PC-9 (cell line): ENCODE data around the gene SUV39H1. TPM values are rescaled to one million over a fixed set of nuclear protein-coding genes. Genes with fewer than 3 reads are reported as not detected.
"Not testable (repeated sequence)": the region's sequence is repeated elsewhere in the genome, so short reads cannot be mapped to it uniquely, and the experiment has no call there.

Experiments used
- BruUV-seq: library from RNA; stranded (reverse); fragments of 400-500 nt; replicated peaks from 2 replicates; lab custom pipeline; 2021; lab: Mats Ljungman, UMichigan
- CTCF ChIA-PET: fragments of 300-600 bp; sonication (Branson Sonifier 250); formaldehyde crosslinking; loops from one replicate; lab custom pipeline; 2022; ENCODE audit warnings: antibody characterized with exemption; lab: Charles Lee
- POLR2A ChIA-PET: fragments of 300-600 bp; sonication (Branson Sonifier 250); formaldehyde crosslinking; loops from one replicate; lab custom pipeline; 2022; ENCODE audit warnings: antibody characterized with exemption; ENCODE audit not compliant: unreplicated experiment; lab: Charles Lee
- DNase-seq, 2 experiments: peaks; one replicate each; pipeline versions ENCODE4 v3.0.0 to v3.0.0-alpha.2; 2015 to 2022; ENCODE audit warnings: mixed read lengths in 1 of 2
- H2AFZ ChIP-seq: fragments of 200-600 bp; sonication (generic); 2 replicates; pipeline ENCODE4 v1.8.1; 2017; ENCODE audit warnings: antibody characterized with exemption
- H3F3A ChIP-seq: fragments of 200-600 bp; sonication (generic); 2 replicates; pipeline ENCODE4 v1.8.1; 2017; ENCODE audit warnings: antibody characterized with exemption, mild to moderate bottlenecking, low read depth; ENCODE audit not compliant: insufficient read depth
- H3K27ac ChIP-seq: fragments of 200-600 bp; sonication (generic); 2 replicates; pipeline ENCODE4 v1.6.1; 2016; ENCODE audit warnings: mixed run types
- H3K27me3 ChIP-seq: fragments of 200-600 bp; sonication (generic); 2 replicates; pipeline ENCODE4 v1.6.1; 2016; ENCODE audit warnings: low read depth, mixed run types; ENCODE audit not compliant: insufficient read depth
- H3K36me3 ChIP-seq: fragments of 200-600 bp; sonication (generic); 2 replicates; pipeline ENCODE4 v1.6.1; 2016; ENCODE audit warnings: low read depth, mixed run types
- H3K4me1 ChIP-seq: fragments of 200-600 bp; sonication (generic); replicated peaks from 2 replicates; pipeline ENCODE4 v1.6.1; 2016; ENCODE audit warnings: mixed run types; ENCODE audit not compliant: insufficient read depth
- H3K4me2 ChIP-seq: fragments of 200-600 bp; sonication (generic); 2 replicates; pipeline ENCODE4 v1.6.1; 2017; ENCODE audit warnings: mixed run types
- H3K4me3 ChIP-seq: fragments of 200-600 bp; sonication (generic); 2 replicates; pipeline ENCODE4 v1.6.1; 2016; ENCODE audit warnings: mixed run types
- H3K79me2 ChIP-seq: fragments of 200-600 bp; sonication (generic); 2 replicates; pipeline ENCODE4 v1.6.1; 2017; ENCODE audit warnings: low read depth, mixed run types
- H3K9me2 ChIP-seq: fragments of 200-600 bp; sonication (generic); 2 replicates; pipeline ENCODE4 v1.8.1; 2017; ENCODE audit warnings: mild to moderate bottlenecking; ENCODE audit not compliant: insufficient read depth
- H3K9me3 ChIP-seq: fragments of 200-600 bp; sonication (generic); 2 replicates; pipeline ENCODE4 v1.8.1; 2016; ENCODE audit warnings: low read depth; ENCODE audit not compliant: insufficient read depth
- H4K20me1 ChIP-seq: fragments of 200-600 bp; sonication (generic); 2 replicates; pipeline ENCODE4 v1.8.1; 2017; ENCODE audit not compliant: insufficient read depth
- CTCF ChIP-seq: fragments of 200-600 bp; sonication (generic); conservative IDR thresholded peaks from 2 replicates; pipeline ENCODE4 v1.6.1; 2017; ENCODE audit warnings: mixed run types, antibody characterized with exemption, mild to moderate bottlenecking, moderate library complexity
- EZH2 ChIP-seq: fragments of 200-600 bp; sonication (generic); IDR thresholded peaks from 2 replicates; pipeline ENCODE4 v1.8.0; 2017; ENCODE audit warnings: antibody characterized with exemption, low read depth
- intact Hi-C: fragments of 100-400 bp; cut with micrococcal nuclease; formaldehyde crosslinking; loops from one replicate; pipeline ENCODE4 v1.10.0; 2022; ENCODE audit not compliant: unreplicated experiment
- total RNA-seq: library from RNA; stranded (reverse); gene quantifications from 2 replicates; pipeline ENCODE4 v1.2.3, GENCODE V29; 2021

SUV39H1 gene
- total RNA-seq, 1 experiment from 2014 or later: 11.7 TPM

DNA sequence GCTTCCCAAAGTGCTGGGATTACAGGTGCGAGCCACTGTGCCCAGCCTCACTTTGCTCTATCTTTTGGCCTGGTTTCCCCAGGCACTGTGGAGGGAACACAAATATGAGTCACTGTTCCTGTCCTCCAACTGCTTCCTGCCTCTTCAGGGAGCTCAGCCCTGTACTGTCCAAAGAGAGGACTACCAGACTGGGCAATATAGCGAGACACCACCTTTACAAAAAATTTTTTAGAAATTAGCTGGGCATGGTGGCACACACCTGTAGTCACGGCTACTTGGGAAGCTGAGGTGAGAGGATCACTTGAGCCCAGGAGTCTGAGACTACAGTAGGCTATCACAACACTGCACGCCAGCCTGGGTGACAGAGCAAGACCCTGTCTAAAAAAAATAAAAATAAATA is 29.9 kb upstream of the SUV39H1 start:
- BruUV-seq: no TSS peak
- ChIA-PET POLR2A (no interaction called here), CTCF (no interaction called here)
- Histone ChIP-seq H3K27me3 (no peaks in the 10 kb centered on the region), H3K4me1 (no peaks in the 10 kb centered on the region), H4K20me1 (no peaks in the 10 kb centered on the region), H3K27ac (no peak overlapping the region), H3K36me3 (no peaks in the 10 kb centered on the region), H3K4me2 (no peak overlapping the region), H3K79me2 (no peaks in the 10 kb centered on the region), H2AFZ (no peak overlapping the region), H3K4me3 (no peak overlapping the region), H3K9me2 (no peaks in the 10 kb centered on the region), H3F3A (no peaks in the 10 kb centered on the region), H3K9me3 (no peaks in the 10 kb centered on the region)
- DNase-seq: no peak
- TF ChIP-seq EZH2 (no peak), CTCF (no peak)
- intact Hi-C loops: no loop called here

- no peaks in the 10 kb centered on the region for H3K9me3 ChIP-seq
- ChIA-PET CTCF (no interaction called here), POLR2A (no interaction called here)
- no peaks in the 10 kb centered on the region for H3K36me3 ChIP-seq
- H3K9me2 ChIP-seq: no peaks in the 10 kb centered on the region
- BruUV-seq: no TSS peak
- no peaks in the 10 kb centered on the region for H3K79me2 ChIP-seq
- TF ChIP-seq EZH2 (no peak), CTCF (no peak)
- H4K20me1 ChIP-seq: no peaks in the 10 kb centered on the region
- H3K4me2 ChIP-seq: no peak overlapping the region
- no peaks in the 10 kb centered on the region for H3K27me3 ChIP-seq
- H3K27ac ChIP-seq: no peak overlapping the region
- H2AFZ ChIP-seq: no peak overlapping the region
- no peaks in the 10 kb centered on the region for H3F3A ChIP-seq
- intact Hi-C loops: no loop called here
- no peak for DNase-seq
- H3K4me3 ChIP-seq: no peak overlapping the region
- H3K4me1 ChIP-seq: no peaks in the 10 kb centered on the region
Observed at GRCh38 chrX:48667509-48667908, 29.0 kb upstream of the SUV39H1 start.

GRCh38 chrX:48668187-48668586 is 28.3 kb upstream of the SUV39H1 start:
- BruUV-seq, H2AFZ ChIP-seq, DNase-seq, POLR2A ChIA-PET, intact Hi-C loops, H3K4me3 ChIP-seq, H3K27me3 ChIP-seq, H4K20me1 ChIP-seq, H3K27ac ChIP-seq, H3K4me1 ChIP-seq, H3K9me2 ChIP-seq, H3F3A ChIP-seq, CTCF ChIA-PET, H3K36me3 ChIP-seq, H3K79me2 ChIP-seq, H3K4me2 ChIP-seq, H3K9me3 ChIP-seq: not testable (repeated sequence)
